ENCODE measurements around the gene AFMID.

The AFMID gene

GRCh38 chr17:78236362-78237127, 49.4 kb downstream of the AFMID start:
- no peak for DNase-seq (ENCODE audit: low spot score)
- peak; percentile 37 for FAIRE-seq

- no peak for DNase-seq (ENCODE audit: low spot score)
Measured at GRCh38 chr17:78237401-78238012, 50.3 kb downstream of the AFMID start.

GRCh38 chr17:78238823-78239488, 51.8 kb downstream of the AFMID start:
- no peak for DNase-seq (ENCODE audit: low spot score)
- FAIRE-seq: no peak

More at GRCh38 chr17:78237401-78238012, 50.3 kb downstream of the AFMID start:
- no peak for FAIRE-seq

- DNase-seq (ENCODE audit: low spot score): no peak
- no peak for FAIRE-seq
Measured at GRCh38 chr17:78239489-78239931, 52.3 kb downstream of the AFMID start.

GRCh38 chr17:78240012-78240655, 53.0 kb downstream of the AFMID start:
- DNase-seq (ENCODE audit: low spot score) (no peak), FAIRE-seq (no peak)

- DNase-seq (ENCODE audit: low spot score) (no peak), FAIRE-seq (peak; percentile 88)
Measured at GRCh38 chr17:78240839-78241238, 53.7 kb downstream of the AFMID start.

- FAIRE-seq (no peak), DNase-seq (ENCODE audit: low spot score) (no peak)
Measured at GRCh38 chr17:78241277-78242023, 54.3 kb downstream of the AFMID start.

GRCh38 chr17:78242024-78242742, 55.0 kb downstream of the AFMID start:
- FAIRE-seq: peak; percentile 62

GRCh38 chr17:78247304-78247703, 60.1 kb downstream of the AFMID start:
- FAIRE-seq: no peak
- no peak for DNase-seq (ENCODE audit: low spot score)

More at GRCh38 chr17:78242024-78242742, 55.0 kb downstream of the AFMID start:
- DNase-seq (ENCODE audit: low spot score): peak; percentile 52

GRCh38 chr17:78248051-78248914, 61.1 kb downstream of the AFMID start:
- peak; percentile 50 for FAIRE-seq
- DNase-seq (ENCODE audit: low spot score): no peak

GRCh38 chr17:78249074-78249817, 62.1 kb downstream of the AFMID start:
- FAIRE-seq (no peak), DNase-seq (ENCODE audit: low spot score) (no peak)

GRCh38 chr17:78249818-78250806, 63.0 kb downstream of the AFMID start:
- FAIRE-seq (peak; percentile 75), DNase-seq (ENCODE audit: low spot score) (no peak)

- FAIRE-seq (peak; percentile 82), DNase-seq (ENCODE audit: low spot score) (peak; percentile 97)
Measured at GRCh38 chr17:78250891-78251772, 64.0 kb downstream of the AFMID start.

- FAIRE-seq (no peak), DNase-seq (ENCODE audit: low spot score) (no peak)
Measured at GRCh38 chr17:78251773-78252103, 64.6 kb downstream of the AFMID start.

- no peak for DNase-seq (ENCODE audit: low spot score)
- FAIRE-seq: no peak
Measured at GRCh38 chr17:78252111-78252634, 65.0 kb downstream of the AFMID start.

All from urothelium cell line (cell line).